Activated CD4-positive, alpha-beta T cell treated with anti-CD3 and anti-CD28 coated beads for 1 hour (primary cell): ENCODE data around the gene ATP8B4.
"Not testable (repeated sequence)": the region's sequence is repeated elsewhere in the genome, so short reads cannot be mapped to it uniquely, and the experiment has no call there.

Experiments
- DNase-seq: peaks from one replicate; pipeline ENCODE4 v3.0.0-alpha.2; 2020

ATP8B4 gene, protein sequence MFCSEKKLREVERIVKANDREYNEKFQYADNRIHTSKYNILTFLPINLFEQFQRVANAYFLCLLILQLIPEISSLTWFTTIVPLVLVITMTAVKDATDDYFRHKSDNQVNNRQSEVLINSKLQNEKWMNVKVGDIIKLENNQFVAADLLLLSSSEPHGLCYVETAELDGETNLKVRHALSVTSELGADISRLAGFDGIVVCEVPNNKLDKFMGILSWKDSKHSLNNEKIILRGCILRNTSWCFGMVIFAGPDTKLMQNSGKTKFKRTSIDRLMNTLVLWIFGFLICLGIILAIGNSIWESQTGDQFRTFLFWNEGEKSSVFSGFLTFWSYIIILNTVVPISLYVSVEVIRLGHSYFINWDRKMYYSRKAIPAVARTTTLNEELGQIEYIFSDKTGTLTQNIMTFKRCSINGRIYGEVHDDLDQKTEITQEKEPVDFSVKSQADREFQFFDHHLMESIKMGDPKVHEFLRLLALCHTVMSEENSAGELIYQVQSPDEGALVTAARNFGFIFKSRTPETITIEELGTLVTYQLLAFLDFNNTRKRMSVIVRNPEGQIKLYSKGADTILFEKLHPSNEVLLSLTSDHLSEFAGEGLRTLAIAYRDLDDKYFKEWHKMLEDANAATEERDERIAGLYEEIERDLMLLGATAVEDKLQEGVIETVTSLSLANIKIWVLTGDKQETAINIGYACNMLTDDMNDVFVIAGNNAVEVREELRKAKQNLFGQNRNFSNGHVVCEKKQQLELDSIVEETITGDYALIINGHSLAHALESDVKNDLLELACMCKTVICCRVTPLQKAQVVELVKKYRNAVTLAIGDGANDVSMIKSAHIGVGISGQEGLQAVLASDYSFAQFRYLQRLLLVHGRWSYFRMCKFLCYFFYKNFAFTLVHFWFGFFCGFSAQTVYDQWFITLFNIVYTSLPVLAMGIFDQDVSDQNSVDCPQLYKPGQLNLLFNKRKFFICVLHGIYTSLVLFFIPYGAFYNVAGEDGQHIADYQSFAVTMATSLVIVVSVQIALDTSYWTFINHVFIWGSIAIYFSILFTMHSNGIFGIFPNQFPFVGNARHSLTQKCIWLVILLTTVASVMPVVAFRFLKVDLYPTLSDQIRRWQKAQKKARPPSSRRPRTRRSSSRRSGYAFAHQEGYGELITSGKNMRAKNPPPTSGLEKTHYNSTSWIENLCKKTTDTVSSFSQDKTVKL

GRCh38 chr15:50119063-50120040, at the start of gene ATP8B4:
Gene ATP8B4, minus strand, starts transcription at chr15:50119233. Its CDS starts 12,267 bp downstream, at chr15:50106966.
- no peak for DNase-seq

DNA sequence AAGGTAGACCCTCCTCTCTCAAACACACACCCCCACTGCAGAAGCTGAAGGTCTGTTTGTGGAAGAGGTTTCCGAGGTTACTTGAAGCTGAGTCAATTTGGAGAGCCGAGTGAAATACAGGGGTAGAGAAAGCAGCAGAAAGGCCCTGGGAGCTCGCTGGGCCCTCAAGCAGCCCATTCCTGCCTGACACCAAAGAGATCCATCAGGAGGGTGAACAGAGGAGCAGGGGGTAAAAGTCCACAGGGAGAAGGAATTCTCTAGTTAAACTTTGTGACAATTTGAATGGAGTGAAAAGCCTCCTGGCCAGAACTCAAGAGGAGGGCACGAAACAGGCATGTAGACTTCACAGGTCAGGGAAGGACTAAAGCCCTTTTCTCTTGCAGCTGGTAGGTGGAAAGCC, 49.3 kb upstream of the ATP8B4 start:
- DNase-seq: no peak

- no peak for DNase-seq
Observed at GRCh38 chr15:50167110-50167509, 48.1 kb upstream of the ATP8B4 start.

- no peak for DNase-seq
Observed at GRCh38 chr15:50166216-50166615, 47.2 kb upstream of the ATP8B4 start.

GRCh38 chr15:50164458-50164857, 45.4 kb upstream of the ATP8B4 start:
- DNase-seq: no peak

DNA sequence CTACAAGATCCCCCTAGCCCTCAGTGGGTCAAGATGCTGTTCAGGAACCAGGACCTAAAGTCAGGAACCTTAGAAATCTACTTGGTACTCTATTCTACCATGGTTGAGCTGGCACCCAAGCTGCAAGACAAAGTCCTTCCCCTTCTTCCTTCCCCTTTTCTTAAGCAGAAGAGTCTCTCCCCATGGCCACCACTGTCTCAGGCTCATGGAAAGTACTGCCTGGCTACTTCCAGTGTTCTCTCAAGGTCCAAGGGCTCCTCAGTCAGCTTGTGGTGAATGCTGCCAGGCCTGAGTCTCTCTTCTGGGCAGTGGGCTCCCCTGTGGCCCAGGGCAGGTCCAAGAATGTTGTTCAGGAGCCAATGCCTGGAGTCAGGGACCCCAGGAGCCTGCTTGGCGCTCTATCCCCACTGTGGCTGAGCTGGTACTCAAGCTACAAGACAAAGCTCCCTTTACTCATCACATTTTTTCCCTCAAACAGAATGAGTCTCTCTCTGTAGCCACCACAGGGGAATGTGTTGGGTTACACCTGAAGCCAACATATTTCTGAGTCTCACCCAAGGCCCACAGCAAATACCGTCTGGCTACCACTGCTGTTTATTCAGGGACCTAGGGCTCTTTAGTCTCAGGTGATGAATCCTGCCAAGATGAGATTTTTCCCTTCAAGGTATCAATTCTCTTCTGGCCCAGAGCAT, 44.8 kb upstream of the ATP8B4 start:
- no peak for DNase-seq

DNA sequence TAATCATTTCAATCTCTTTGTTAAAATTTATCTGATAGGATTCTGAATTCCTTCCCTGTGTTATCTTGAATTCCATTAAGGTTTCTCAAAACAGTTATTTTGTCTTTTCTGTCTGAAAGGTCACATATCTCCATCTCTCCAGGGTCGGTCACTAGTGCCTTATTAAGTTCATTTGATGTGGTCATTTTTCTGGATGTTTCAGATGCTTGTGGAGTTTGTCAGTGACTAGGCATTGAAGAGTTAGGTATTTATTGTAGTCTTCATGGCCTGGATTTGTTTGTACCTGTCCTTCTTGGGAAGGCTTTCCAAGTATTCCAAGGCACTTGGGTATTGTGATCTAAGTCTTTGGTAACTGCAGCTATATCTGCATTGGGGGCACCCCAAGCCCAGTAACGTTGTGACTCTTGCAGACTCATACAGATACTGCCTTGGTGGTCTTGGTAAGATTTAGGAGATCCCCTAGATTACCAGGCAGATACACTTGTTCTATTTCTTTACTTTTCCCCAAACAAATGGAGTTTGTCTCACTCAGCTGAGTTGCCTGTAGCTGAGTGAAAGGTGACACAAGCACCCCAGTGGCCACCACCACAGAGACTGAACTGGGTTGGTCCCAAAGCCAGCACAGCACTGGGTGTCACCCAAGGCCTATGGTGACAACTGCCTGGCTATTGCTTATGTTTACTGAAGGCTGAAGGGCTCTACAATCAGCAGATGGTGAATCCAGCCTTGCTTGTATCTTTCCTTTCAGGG, 44.1 kb upstream of the ATP8B4 start:
- no peak for DNase-seq

GRCh38 chr15:50158236-50158635, 39.2 kb upstream of the ATP8B4 start:
- DNase-seq: not testable (repeated sequence)

DNA sequence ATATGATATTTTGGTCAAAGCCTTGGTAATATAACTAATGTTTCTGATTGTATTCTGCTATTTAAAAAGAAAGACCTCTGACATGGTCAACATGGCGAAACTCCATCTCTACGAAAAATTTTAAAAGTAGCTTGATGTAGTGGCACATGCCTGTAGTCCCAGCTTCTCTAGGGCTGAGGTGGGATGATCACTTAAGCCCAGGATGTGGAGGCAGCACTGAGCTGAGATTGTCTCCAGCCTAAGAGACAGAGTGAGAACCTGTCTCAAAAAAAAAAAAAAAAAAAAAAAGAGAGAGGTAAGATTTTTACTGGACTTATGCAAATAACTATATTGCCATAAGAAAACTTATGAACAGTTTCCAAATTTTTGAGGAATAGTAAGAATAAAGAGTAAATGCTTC, 32.4 kb upstream of the ATP8B4 start:
- DNase-seq: no peak

GRCh38 chr15:50150851-50151250, 31.8 kb upstream of the ATP8B4 start:
- no peak for DNase-seq

DNA sequence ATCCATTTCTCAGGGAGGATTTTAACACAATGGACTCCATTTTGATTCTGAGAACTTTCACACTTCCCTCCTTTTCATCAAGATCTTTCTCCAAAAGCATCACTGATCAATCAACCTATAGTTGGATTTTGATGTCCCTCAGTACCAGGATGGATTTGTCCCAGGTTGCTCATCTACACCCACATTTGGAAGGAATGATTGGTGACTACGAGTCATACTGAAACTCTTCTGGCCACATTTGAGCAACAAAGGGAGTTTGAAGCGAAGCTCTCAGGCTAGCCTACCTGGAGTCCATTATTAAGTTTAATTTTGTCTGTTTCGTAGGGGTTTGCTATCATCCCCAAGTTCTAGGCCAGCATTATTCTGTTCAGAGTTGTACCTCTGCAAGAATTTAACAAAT, 31.3 kb upstream of the ATP8B4 start:
- no peak for DNase-seq

- DNase-seq: no peak
Observed at GRCh38 chr15:50149090-50149489, 30.1 kb upstream of the ATP8B4 start.

DNA sequence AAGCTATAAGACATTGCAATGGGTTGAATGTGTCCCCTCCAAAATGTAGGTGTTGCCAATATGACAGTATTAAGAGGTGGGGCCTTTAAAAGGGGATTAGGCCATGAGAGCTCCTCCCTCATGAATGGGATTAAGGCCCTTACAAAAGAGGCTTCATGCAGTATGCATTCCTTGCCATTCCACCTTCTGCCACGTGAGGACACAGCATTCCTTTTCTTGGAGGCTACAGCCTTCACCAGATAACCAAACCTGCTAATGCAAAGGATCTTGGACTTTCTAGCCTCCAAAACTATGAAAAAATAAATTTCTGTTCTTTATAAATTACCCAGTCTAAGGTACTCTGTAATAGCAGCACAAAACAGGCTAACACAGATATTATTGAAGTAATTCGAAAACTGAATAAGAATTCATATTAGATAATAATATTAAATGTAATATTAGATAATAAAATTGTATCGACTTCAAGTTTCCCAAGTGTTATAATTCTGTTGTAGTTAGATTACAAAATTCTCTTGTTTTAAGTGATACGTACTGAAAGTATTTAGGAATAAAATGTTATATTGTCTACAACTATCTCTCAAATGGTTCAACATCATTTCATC, 29.4 kb upstream of the ATP8B4 start:
- no peak for DNase-seq

DNA sequence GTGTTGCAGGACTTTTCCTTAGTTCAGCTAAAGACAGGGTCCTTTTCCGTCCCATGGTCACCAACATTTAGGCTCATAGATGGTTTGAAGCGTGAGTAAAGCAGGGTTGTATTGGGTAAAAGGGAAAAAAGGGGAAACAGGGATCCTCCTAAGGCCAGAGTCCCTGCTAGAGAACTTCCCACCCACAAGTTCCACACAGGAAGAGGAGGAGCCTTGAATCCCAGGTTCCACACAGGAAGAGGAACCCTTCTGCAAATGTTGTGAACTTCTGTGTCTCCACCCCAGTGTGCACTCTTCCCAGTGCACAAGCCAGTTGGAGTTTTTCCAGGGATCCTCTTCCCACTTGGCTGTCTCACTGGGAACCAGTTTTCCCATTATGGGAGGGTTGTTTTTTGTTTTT, 27.6 kb upstream of the ATP8B4 start:
- DNase-seq: no peak

- no peak for DNase-seq
Observed at GRCh38 chr15:50145451-50145872, 26.4 kb upstream of the ATP8B4 start.

DNA sequence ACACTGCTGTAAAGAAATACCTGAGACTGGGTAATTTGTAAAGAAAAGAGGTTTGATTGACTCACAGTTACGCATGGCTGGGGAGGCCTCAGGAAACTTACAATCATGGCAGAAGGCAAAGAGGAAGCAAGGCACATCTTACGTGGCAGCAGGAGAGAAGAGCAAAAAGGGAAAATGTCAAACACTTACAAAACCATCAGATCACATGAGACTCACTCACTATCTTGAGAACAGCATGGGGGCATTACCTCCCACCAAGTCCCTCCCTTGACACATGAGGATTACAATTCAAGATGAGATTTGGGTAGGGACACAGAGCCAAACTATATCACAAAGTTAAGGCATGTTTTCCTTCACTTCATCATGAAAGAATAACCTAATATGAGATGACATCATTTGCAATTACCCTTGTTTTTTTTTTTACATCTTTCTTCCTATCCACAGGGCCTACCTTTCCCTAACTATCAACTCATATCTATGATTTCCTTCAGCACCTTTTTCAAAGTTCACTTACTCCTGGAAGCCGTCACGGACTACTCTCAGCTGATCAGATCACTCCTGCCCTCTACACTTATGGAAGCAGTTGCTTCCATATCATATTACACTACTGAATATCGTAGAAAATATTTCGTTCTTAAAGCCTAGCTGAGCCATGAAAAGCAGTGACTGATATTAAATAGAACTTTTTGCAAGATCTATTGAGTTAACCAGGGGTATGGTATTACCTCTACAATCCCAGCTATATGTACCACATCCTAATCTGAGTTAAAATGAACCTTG, 25.5 kb upstream of the ATP8B4 start:
- DNase-seq: no peak

GRCh38 chr15:50143255-50143860, 24.3 kb upstream of the ATP8B4 start:
- no peak for DNase-seq

DNA sequence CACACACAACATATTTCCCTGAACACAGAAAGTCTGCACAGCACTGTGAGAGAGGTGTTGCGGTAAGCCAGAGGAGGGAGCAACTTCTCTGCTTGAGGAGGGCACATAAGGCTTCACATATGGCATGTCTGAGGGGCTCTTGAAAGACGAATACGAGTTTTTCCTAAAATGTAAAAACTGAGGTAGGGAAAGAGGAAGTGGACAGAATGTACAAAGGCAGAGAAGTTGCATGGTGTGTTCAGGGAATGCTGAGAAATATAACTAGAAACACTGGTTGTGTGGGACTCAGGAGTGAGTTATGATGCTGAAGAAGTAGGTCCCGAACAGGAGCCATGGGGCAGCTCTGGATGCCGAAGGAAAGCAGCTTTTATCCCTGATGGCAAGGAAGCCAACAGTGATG, 22.8 kb upstream of the ATP8B4 start:
- DNase-seq: no peak

GRCh38 chr15:50140983-50141382, 21.9 kb upstream of the ATP8B4 start:
- DNase-seq: no peak
